GM12865 (cell line): ENCODE data around the gene RND3.

Source experiments
- DNase-seq: peaks from one replicate; pipeline ENCODE4 v3.0.0; 2010; ENCODE audit warnings: low read depth
- H3K4me3 ChIP-seq: 2 replicates; pipeline ENCODE4 v1.5.1; 2011; ENCODE audit warnings: mild to moderate bottlenecking, low read depth, low read length, control low read depth
- CTCF ChIP-seq: IDR thresholded peaks from 2 replicates; pipeline ENCODE4 v1.5.1; 2011; ENCODE audit warnings: low read length, control low read depth, low read depth, inconsistent platforms; ENCODE audit not compliant: insufficient read depth; ENCODE audit errors: missing control alignments

The RND3 gene

GRCh38 chr2:150517951-150518680 lies 30.6 kb upstream of the RND3 start:
- no peak overlapping the region for H3K4me3 ChIP-seq
- no peak for DNase-seq
- TF ChIP-seq CTCF = no peak

- no peak for TF ChIP-seq CTCF
- H3K4me3 ChIP-seq = no peak overlapping the region
- no peak for DNase-seq
Observed at GRCh38 chr2:150513647-150514046, 26.2 kb upstream of the RND3 start.

- no peak for DNase-seq
- TF ChIP-seq CTCF = no peak
- H3K4me3 ChIP-seq = no peak overlapping the region
Observed at GRCh38 chr2:150508497-150509137, 21.1 kb upstream of the RND3 start.

GRCh38 chr2:150507071-150507470 lies 19.6 kb upstream of the RND3 start:
- TF ChIP-seq CTCF = no peak
- no peak for DNase-seq
- H3K4me3 ChIP-seq = no peak overlapping the region

GRCh38 chr2:150505178-150505577 lies 17.7 kb upstream of the RND3 start:
- no peak for TF ChIP-seq CTCF
- no peak overlapping the region for H3K4me3 ChIP-seq
- no peak for DNase-seq

- TF ChIP-seq CTCF = no peak
- no peak overlapping the region for H3K4me3 ChIP-seq
- DNase-seq = no peak
Observed at GRCh38 chr2:150495993-150496627, 8.6 kb upstream of the RND3 start.
